GM12874 (cell line): ENCODE data around the gene MARK1.

ENCODE experiments used
- TF ChIP-seq, protein P1 (sequence below): IDR thresholded peaks from 2 replicates; pipeline ENCODE4 v1.5.1; 2011; ENCODE audit warnings: low read depth, mild to moderate bottlenecking, control low read depth, low read length, moderate library complexity; ENCODE audit not compliant: insufficient read depth

MARK1 gene

DNA sequence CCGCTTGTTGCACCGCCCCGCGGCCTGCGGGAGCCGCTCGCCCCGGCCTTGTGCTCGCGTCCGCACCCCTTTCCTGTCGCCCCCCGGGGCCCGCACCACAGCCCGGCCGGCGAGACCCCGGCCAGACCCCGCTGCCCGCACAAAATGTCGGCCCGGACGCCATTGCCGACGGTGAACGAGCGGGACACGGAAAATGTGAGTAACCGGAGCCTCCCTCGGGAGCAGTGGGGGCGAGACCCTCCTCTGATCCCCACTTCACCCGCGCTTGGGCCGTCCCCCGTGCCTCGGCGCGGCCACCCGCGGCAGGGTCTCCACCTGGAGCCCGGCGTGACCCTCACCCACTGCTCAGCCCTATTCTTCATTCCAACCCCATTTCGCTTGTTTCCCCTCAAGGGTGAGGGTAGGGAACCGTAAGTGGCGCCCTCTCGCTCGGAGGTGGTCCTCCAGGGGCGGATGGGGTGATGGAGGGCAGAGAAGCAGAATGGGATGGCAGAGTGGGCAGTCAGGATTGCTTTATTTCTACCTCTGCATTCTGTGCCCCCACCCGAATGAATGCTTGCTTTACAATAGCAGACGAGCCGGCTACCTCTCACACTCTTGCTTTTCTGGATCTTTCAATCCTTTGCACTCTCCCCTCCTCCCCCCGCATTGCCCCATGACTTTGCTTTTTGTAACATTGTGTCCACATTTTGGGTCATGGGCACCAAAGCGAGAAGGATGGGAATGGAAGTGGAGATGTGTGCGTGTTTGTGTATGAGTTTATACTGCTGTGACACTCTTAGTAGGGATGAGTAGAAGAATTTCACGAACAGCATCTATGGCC is 954 bp downstream of the MARK1 start:
- TF ChIP-seq, protein P1, sequence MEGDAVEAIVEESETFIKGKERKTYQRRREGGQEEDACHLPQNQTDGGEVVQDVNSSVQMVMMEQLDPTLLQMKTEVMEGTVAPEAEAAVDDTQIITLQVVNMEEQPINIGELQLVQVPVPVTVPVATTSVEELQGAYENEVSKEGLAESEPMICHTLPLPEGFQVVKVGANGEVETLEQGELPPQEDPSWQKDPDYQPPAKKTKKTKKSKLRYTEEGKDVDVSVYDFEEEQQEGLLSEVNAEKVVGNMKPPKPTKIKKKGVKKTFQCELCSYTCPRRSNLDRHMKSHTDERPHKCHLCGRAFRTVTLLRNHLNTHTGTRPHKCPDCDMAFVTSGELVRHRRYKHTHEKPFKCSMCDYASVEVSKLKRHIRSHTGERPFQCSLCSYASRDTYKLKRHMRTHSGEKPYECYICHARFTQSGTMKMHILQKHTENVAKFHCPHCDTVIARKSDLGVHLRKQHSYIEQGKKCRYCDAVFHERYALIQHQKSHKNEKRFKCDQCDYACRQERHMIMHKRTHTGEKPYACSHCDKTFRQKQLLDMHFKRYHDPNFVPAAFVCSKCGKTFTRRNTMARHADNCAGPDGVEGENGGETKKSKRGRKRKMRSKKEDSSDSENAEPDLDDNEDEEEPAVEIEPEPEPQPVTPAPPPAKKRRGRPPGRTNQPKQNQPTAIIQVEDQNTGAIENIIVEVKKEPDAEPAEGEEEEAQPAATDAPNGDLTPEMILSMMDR, result no peak

DNA sequence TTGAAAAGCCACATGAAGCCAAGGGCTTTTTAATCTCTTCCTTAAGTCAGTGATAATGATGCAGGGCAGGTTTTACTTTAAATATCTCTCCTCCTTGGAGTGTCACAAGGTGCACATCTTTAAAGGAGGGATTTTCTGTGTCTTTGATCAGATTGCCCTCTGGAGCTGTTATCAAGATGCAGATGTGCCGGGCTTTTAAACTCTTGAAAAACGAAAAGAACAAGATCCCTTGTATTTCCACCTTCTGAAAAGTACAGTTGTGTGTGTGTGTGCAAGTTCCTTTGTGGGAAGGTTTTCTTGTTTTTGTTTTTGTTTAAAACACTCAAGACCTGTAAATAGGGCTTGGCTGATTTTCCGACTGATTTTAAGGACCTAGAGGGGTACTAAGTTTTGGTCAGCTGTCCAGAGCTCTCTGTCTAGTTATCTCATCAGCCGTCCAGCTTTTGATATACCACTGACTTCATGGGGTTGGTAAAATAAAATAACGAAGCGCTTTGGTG is 1.6 kb downstream of the MARK1 start:
- TF ChIP-seq, protein P1, result no peak

DNA sequence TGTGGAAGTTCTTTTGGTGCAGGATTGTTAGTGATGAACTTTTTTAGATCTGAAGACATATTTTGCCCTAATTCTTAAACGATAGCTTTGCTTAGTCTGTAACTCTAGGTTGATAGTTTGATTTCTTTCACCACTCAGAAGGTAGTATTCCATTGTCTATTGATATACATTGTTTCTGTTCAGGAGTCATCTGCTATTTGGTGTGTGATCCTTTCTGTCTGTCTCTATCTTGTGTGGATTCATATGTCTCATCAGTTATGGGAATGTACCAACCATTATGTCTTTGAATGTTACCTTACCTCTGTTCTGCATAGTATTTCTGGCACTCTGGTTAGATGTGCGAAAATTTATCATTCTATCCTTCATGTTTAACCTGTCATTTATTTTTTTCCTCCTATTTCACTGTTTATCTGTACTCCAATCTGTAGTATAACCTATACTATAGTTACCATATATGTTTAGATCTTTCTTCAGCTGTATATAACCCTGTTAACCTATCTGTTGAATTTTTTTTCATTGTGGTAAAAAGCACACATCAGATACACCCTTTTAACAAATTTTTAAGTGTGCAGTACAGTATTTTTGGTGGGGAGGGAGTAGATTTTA is 5.7 kb downstream of the MARK1 start:
- TF ChIP-seq, protein P1, result no peak

DNA sequence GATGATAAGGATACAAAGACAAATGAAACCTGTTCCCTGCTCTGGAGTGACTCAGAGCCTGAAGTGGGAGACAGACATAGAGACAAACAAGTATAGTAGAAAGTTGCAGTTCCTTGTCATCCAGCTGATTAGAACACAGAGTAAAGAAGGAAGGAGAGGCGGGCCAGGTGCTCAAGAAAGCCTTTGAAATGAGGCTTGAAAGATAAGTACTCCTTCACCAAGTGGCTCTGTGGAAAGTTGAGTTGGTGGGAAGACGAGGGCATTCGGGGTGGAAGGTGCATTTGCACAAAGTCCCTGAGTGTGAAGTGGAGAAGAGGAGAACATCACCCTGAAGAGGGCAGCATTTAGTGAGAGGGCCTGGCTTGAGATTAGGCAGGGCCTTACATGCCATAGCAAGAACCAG is 17.0 kb downstream of the MARK1 start:
- TF ChIP-seq, protein P1, result peak; percentile 18; the same call in 1 of the 2 replicates

DNA sequence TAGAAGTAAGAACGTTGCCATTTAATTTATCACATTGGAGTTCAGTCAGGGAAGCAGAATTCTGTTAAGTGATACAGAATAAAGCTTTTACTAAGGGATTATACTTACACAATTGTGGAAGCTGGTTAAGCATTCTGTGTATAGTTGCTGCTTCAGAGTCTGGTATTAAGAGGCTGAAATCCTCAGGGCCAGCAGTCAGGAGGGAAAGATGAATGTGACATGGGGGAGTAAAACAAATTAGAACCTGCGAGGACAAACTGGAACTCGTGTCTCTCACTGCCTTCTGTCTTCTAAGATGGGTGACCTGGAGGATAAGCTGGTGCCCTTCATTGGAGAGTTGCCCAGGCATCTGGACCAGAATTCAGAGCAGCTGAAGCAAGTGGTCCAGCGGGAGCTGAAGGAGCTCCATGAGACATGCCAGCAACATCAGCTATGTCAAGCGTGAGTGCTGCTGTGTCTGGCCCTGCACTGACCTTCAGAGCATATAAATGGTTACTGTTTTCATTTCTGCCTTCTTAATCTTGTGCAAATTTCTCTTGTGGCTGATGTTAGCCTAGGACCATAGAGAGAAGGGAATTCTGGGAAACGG is 23.0 kb downstream of the MARK1 start:
- TF ChIP-seq, protein P1, result no peak

DNA sequence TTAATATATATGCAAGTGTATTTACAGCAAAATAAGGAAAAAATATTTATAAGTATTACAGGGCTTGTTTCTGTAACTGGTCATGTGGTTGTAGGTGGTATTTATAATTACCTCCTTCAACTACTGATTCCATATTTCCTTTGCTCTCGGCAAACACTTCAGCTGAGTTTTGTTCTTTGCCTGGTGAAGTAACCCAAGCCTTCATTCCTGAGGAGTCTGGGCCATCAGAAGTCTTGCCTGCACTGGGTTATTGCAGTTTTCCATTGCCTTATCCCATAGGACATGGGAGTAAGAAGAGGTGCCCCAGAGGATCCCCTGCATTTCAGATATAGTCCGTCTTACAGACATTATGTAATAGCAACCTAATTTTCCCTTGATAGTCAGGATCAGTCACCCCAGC is 23.8 kb downstream of the MARK1 start:
- TF ChIP-seq, protein P1, result no peak

DNA sequence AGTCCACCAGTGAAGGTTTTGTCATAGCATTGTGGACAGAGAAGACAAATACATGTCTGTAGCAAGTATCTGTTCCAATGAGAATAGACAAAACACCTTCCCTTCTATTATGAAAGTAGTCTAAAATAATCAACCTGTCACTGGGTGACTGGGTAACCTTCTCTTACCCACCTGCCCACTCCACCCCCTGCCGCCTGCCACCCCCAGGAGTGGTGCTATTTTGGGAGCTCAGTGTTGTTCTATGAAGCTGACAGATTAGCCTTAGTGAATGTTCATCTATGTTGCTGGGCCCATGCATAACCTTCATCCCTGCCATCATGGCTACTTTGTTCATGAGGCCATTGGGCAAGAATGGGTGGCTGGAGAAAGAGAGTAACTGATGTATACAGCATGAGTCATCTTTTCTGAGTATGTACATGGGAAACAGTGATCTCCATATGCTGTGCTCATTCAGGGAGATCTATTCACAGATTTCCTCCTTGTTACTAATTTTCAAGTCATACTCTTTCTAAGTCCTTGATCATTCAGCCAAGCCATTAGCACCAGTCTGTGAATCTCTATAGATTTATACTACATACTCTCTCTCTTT is 24.8 kb downstream of the MARK1 start:
- TF ChIP-seq, protein P1, result no peak
